HG03575 (cell line): ENCODE data around the gene MYRF.

ENCODE experiments used
- ATAC-seq: cut with Tn5 transposase; IDR thresholded peaks from one replicate; pipeline ENCODE4 v1.9.1; 2021; ENCODE audit not compliant: unreplicated experiment, insufficient number of reproducible peaks, low FRiP score; ENCODE audit errors: extremely low read depth

The MYRF gene

GRCh38 chr11:61735391-61735790 lies 17.0 kb upstream of the MYRF start:
- ATAC-seq = no peak

- ATAC-seq = no peak
These were observed 16.1 kb upstream of the MYRF start for GRCh38 chr11:61736310-61736709.

DNA sequence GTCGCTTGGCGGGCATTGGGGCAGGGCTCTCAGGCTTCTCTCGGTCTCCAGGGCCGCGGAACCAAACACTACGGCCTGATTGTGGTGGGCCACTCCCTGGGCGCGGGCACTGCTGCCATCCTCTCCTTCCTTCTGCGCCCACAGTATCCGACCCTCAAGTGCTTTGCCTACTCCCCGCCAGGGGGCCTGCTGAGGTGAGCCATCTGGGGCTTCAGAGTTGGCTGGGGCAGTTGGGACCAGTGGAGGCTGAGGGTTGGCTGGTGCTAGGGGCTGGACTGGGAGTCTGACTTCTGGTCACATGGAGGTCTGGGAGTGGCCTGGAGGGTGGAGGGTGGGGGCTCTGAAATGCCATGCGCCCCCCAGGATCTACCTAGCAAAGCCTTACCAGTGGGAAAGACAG lies 15.3 kb upstream of the MYRF start:
- no peak for ATAC-seq

- no peak for ATAC-seq
These were observed 14.6 kb upstream of the MYRF start for GRCh38 chr11:61737636-61738386.

DNA sequence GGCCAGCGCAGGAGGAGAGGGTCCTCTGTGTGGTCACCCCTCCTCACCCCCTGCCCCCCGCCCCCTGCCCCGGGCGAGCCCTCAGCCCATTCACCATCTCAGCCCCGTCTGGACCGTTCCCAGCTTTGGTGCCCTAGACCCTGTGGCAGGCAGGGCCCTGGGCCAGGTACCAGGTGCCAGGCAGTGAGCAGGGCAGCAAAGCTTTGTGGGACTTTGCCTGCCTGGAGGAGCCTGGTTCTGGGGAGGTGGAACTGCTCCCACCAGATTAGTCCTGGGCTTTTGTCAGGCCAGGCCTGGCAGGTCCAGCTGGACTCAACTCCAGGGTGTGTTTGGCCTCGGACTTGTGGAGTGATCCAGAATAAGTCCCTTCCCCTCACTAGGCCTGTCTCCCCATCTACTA lies 13.7 kb upstream of the MYRF start:
- no peak for ATAC-seq

GRCh38 chr11:61739413-61739812 lies 13.0 kb upstream of the MYRF start:
- ATAC-seq = no peak

GRCh38 chr11:61739966-61740365 lies 12.5 kb upstream of the MYRF start:
- no peak for ATAC-seq

DNA sequence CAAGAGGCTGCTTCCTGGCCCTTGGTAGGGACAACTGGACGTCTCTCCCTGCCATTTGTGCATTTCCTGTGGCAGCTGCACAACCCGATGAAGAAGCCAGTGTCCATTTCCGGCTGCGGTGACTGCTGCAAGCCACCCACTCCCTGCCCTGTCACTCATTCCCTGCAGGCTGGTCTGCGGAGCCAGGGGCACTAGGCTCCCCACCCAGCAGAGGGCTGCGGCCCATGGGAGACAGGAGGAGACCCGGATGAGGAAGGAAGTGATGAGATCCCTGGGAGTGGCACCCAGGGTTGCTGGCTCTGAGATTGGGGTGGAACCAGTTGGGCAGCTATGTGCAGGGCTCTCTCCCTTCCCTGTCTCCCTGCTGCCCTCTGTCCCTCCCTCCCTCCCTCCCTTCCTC lies 10.0 kb upstream of the MYRF start:
- no peak for ATAC-seq

GRCh38 chr11:61743486-61744095 lies 8.8 kb upstream of the MYRF start:
- no peak for ATAC-seq

- ATAC-seq = no peak
These were observed 8.3 kb upstream of the MYRF start for GRCh38 chr11:61744181-61744580.

DNA sequence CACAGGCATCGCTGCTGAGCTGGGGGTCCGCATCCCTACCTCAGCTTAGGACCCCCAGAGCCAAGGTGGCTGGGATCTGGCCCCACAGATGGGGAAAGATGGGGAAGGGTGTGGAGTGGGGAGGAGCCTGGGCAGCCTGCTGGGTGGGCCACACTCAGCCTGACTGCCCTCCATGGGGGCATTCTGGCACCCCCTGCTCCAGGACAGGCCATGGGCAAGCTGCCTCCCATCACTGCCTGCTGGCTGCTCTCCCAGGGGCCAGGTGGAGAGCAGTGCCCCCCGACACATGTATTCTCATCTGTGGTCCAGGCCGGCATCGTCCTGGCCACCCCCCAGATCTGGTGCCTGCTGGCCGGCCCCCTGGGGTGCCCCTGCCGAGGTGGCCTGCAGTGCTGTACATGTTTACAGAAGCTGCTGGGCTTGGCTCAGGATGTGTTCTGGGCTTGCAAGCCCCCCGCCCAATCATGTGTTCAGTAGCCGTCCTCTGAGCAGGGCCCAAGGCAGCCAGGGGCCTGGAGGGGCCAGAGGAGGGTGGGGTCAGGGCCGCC lies 7.8 kb upstream of the MYRF start:
- no peak for ATAC-seq

- no peak for ATAC-seq
These were observed 6.5 kb upstream of the MYRF start for GRCh38 chr11:61745781-61746441.

DNA sequence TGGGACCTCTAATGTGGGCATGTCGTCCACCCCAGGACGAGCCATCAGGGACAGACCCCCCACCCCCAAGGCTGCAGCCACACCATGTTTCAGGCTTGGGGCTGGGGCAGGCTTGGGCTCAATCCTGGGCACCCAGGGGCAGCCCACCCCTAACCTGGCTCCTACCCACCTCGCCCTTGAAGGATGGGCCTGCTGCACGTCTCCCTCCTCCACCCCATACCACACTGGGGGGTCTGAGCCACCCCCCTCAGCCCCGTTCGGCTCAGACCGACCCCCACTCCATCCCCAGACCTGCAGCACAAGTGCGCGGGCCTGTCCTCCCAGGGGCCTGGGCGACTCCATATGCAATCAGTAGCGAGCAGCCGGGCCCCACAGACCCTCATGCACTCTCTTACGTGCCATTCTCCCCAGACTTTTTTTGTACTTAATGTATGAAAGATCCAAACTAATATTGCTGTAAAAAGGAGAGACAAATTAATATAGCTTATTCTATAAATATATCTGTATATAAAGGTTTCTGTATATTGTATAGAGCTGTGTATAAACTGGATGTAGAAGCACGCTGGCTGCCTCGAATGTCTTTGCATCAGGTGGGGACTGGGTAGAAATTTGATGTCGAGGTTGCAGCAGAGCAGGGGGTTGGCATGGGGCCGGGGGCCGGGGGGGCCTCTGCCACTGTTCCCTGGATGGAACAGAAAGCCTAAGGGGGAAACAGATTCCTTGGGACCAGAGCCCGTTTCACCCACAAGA lies 5.8 kb upstream of the MYRF start:
- no peak for ATAC-seq

DNA sequence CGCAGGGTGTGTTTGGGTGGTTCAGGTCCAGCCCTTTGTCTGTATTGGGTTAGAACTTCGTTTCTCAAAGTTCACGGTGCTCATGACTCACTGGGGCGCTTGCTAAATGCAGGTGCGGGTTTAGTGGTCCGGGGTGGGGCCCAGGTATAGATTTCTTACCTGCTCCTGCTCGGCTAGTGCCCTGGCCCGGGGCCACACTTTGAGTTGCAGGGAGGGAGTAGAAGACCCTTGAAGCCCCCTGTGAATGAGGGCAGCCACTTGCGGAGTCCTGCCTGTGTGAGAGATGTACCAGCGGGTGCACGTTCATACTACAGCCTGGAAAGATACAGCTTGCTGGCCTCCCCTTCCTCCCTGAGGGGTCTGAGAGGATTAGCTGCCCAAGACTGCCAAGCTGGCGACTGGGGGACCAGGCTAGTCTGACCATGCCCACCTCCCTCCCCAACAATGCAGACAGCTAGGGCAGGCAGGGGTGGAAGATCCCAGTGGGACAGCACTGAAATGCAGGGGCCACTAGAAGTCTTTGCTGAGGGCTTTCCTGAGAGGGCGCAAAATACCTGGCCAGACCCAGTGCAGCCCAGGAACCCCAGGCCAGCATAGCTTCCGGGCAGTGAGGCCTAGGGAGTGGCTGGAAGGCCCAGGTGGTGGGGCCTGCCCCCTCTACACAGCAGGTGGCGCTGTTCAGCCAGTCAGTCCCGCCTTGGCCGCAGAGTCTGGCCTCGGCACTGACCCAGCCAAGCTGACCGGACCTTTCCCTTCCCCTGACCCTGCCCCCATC lies 5.1 kb upstream of the MYRF start:
- ATAC-seq = no peak

DNA sequence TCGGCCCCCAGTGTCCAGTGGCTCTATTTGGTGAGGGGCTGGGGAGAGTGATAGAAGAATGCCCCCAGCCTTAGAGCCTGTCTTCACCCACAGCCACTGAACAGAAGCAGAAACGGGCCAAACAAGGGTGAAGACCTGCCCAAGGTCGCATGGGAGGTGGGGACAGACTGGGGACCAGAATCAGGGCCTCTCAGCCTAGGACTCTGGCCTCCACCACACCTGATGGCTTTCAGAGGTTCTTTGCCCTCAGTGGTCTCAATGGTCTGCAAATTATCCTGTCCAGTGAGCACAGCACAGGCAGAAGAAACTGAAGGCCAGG lies 4.5 kb upstream of the MYRF start:
- ATAC-seq = no peak

DNA sequence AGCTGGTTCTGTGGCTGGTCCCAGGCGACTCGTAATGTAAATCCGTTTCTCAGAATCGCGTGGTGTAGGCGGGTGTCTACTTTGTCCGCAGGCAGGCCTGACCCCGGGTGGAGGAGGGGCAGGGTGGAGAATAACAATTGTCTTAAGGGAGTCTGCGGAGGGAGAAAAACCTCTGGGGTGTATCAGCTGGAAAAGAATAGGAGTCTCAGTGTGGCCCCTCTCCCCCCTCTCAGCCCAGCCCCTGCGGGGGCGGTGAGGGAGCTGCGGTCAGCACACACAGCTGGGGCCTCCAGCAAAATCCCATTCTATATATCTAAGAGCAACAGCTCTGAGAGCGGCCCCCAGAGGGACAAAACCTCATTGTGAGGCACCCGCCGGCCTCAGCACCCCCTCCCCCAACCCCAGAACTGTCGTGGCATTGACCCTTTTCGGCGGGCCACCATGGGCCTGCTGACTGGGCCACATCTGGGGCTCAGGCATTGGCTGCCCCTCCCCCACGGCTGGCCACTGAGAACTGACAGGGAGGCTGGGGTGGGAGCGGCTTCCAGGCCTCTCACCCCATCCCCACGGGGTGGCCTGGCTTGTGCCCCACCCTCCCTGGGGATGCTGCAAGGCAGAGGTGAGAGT lies 2.7 kb upstream of the MYRF start:
- ATAC-seq = no peak

- no peak for ATAC-seq
These were observed 1.7 kb upstream of the MYRF start for GRCh38 chr11:61750631-61751273.

GRCh38 chr11:61751384-61751783 lies 1.1 kb upstream of the MYRF start:
- ATAC-seq = no peak
